AG08395 (cell line): ENCODE data around the gene TPTE.
"Not testable (repeated sequence)": the region's sequence is repeated elsewhere in the genome, so short reads cannot be mapped to it uniquely, and the experiment has no call there.

ENCODE experiments used
- DNase-seq: peaks from one replicate; pipeline ENCODE4 v3.0.0; 2012; ENCODE audit warnings: mixed read lengths, low spot score

TPTE gene

GRCh38 chr21:10617133-10617752, 95.9 kb downstream of the TPTE start:
- not testable (repeated sequence) for DNase-seq

GRCh38 chr21:10627316-10627863, 106.0 kb downstream of the TPTE start:
- DNase-seq, result no peak

GRCh38 chr21:10629239-10629638, 107.9 kb downstream of the TPTE start:
- not testable (repeated sequence) for DNase-seq

- not testable (repeated sequence) for DNase-seq
Measured at GRCh38 chr21:10630829-10631228, 109.4 kb downstream of the TPTE start.

- not testable (repeated sequence) for DNase-seq
Measured at GRCh38 chr21:10631316-10631715, 109.9 kb downstream of the TPTE start.

- not testable (repeated sequence) for DNase-seq
Measured at GRCh38 chr21:10638144-10638543, 116.8 kb downstream of the TPTE start.

GRCh38 chr21:10639123-10639522, 117.7 kb downstream of the TPTE start:
- DNase-seq, result no peak

GRCh38 chr21:10639746-10640145, 118.4 kb downstream of the TPTE start:
- not testable (repeated sequence) for DNase-seq

GRCh38 chr21:10640446-10640845, 119.1 kb downstream of the TPTE start:
- DNase-seq, result no peak

GRCh38 chr21:10641107-10641506, 119.7 kb downstream of the TPTE start:
- DNase-seq, result no peak

- not testable (repeated sequence) for DNase-seq
Measured at GRCh38 chr21:10645667-10646066, 124.3 kb downstream of the TPTE start.

GRCh38 chr21:10649350-10650149, 128.2 kb downstream of the TPTE start:
- not testable (repeated sequence) for DNase-seq

- not testable (repeated sequence) for DNase-seq
Measured at GRCh38 chr21:10650297-10650696, 128.9 kb downstream of the TPTE start.
